HepG2 (cell line): ENCODE data around the gene CSRNP3. TPM values are rescaled to one million over a fixed set of nuclear protein-coding genes. Genes with fewer than 3 reads are reported as not detected.

Experiments
- ATAC-seq: fragments of 200-7000 bp; cut with Tn5 transposase; 3 replicates; pipeline ENCODE4 v1.9.1; 2020; ENCODE audit warnings: mild to moderate bottlenecking, moderate library complexity
- BruUV-seq: library from RNA; stranded (reverse); fragments of 400-500 nt; replicated peaks from 2 replicates; lab custom pipeline; 2021; lab: Mats Ljungman, UMichigan
- CTCF ChIA-PET: fragments of 300-600 bp; formaldehyde crosslinking; extraction: SDS; loops from one replicate; lab custom pipeline; 2021; ENCODE audit warnings: low total read pairs, inconsistent platforms, low intra/inter-chr PET ratio; lab: Yijun Ruan, JAX
- POLR2A ChIA-PET: fragments of 350-600 bp; sonication (Branson Sonifier 250); formaldehyde crosslinking; loops from one replicate; lab custom pipeline; 2020; ENCODE audit warnings: antibody characterized with exemption, inconsistent platforms; lab: Yijun Ruan, JAX
- DNase-seq: peaks from one replicate; pipeline ENCODE4 v3.0.0-alpha.2; 2015; ENCODE audit warnings: low spot score
- FAIRE-seq: peaks from 3 replicates; lab custom pipeline; 2011; peaks lifted over from hg19 to GRCh38; lab: Jason Lieb, UNC
- H2AFZ ChIP-seq: one replicate; pipeline ENCODE4 v1.6.1; 2011; ENCODE audit warnings: low read length, inconsistent platforms
- H3K27ac ChIP-seq: fragments of 300-600 bp; 3 replicates; pipeline ENCODE4 v1.8.0; 2011; ENCODE audit warnings: mixed run types, mild to moderate bottlenecking, mixed read lengths, low read length, inconsistent platforms; ENCODE audit not compliant: insufficient read depth; ENCODE audit errors: extremely low read length
- H3K27me3 ChIP-seq, 2 experiments: fragments of 200-600 bp in 1 of 2; 2 replicates in 1 of 2; 3 replicates in 1 of 2; pipeline versions ENCODE4 v1.6.0 to v1.8.0; 2011; ENCODE audit warnings: low read length in 2 of 2, mild to moderate bottlenecking in 2 of 2, moderate library complexity in 2 of 2, inconsistent platforms in 1 of 2; ENCODE audit not compliant: insufficient read depth in 2 of 2, control insufficient read depth in 1 of 2
- H3K36me3 ChIP-seq, 2 experiments: fragments of 200-600 bp in 1 of 2; replicated peaks in 1 of 2; 2 replicates in 1 of 2; 3 replicates in 1 of 2; pipeline versions ENCODE4 v1.5.1 to v1.8.0; 2011; ENCODE audit warnings: low read length in 2 of 2, inconsistent platforms in 1 of 2; ENCODE audit not compliant: insufficient read depth in 2 of 2, control insufficient read depth in 1 of 2
- H3K4me1 ChIP-seq: 2 replicates; pipeline ENCODE4 v1.5.1; 2012; ENCODE audit warnings: low read length, inconsistent platforms; ENCODE audit not compliant: insufficient read depth
- H3K4me2 ChIP-seq: 2 replicates; pipeline ENCODE4 v1.6.0; 2011; ENCODE audit warnings: low read depth, low read length, inconsistent platforms
- H3K4me3 ChIP-seq, 3 experiments: fragments of 200-600 bp in 1 of 3; sonication (generic), shearing (Covaris generic) in 1 of 3; replicated peaks in 1 of 3; 2 replicates each; pipeline ENCODE4 v1.5.1; 2011 to 2016; ENCODE audit warnings: low read length in 3 of 3, inconsistent platforms in 2 of 3, low read depth in 2 of 3, mild to moderate bottlenecking in 2 of 3, control low read depth in 1 of 3, mixed read lengths in 1 of 3; ENCODE audit not compliant: insufficient read depth in 1 of 3
- H3K79me2 ChIP-seq: one replicate; pipeline ENCODE4 v1.6.1; 2011; ENCODE audit warnings: low read length, inconsistent platforms; ENCODE audit not compliant: insufficient read depth
- H3K9ac ChIP-seq: 2 replicates; pipeline ENCODE4 v1.6.0; 2011; ENCODE audit warnings: mild to moderate bottlenecking, low read depth, low read length, inconsistent platforms; ENCODE audit not compliant: insufficient read depth
- H3K9me3 ChIP-seq: 2 replicates; pipeline ENCODE4 v1.5.1; 2012; ENCODE audit warnings: mild to moderate bottlenecking, low read length
- H4K20me1 ChIP-seq: 2 replicates; pipeline ENCODE4 v1.6.0; 2011; ENCODE audit warnings: inconsistent platforms, mild to moderate bottlenecking, low read length, moderate library complexity; ENCODE audit not compliant: insufficient read depth
- HOXD1 ChIP-seq: sonication (generic); formaldehyde crosslinking; IDR thresholded peaks from 2 replicates; pipeline ENCODE4 v1.5.0; 2020; ENCODE audit warnings: missing genetic modification reagents
- PPARG ChIP-seq: conservative IDR thresholded peaks from 2 replicates; pipeline ENCODE4 v1.6.1; 2016; ENCODE audit warnings: missing biosample characterization, missing genetic modification reagents
- TOE1 ChIP-seq: sonication (generic); formaldehyde crosslinking; IDR thresholded peaks from 2 replicates; pipeline ENCODE4 v1.4.0; 2020; ENCODE audit warnings: mild to moderate bottlenecking, missing genetic modification reagents
- ZNF207 ChIP-seq: fragments of 450-650 bp; IDR thresholded peaks from 2 replicates; pipeline ENCODE4 v1.6.1; 2016; ENCODE audit warnings: antibody characterized with exemption, borderline replicate concordance
- in situ Hi-C: cut with HindIII; loops from 2 replicates; pipeline ENCODE4 v1.10.0; 2017; ENCODE audit warnings: low pct_unique_long_range_greater_than_20kb; ENCODE audit not compliant: extremely low pct_ligation_motif_present
- intact Hi-C: fragments of 100-400 bp; cut with micrococcal nuclease; formaldehyde crosslinking; loops from one replicate; pipeline ENCODE4 v1.10.0; 2022; ENCODE audit not compliant: unreplicated experiment
- polyA plus RNA-seq, 8 experiments: library from polyadenylated mRNA; depleted of rRNA in 3 of 8; stranded (reverse) in 7 of 8; unstranded in 1 of 8; fragments of >200 nt; fragmentation: Illumina TruSeq in 4 of 8; extraction: Trizol in 4 of 8; gene quantifications; 2 replicates each; pipeline versions ENCODE4 v1.2.1 to v1.2.3, GENCODE V29; 2011 to 2016; ENCODE audit warnings: low read depth in 4 of 8, missing spikeins in 1 of 8, mixed read lengths in 1 of 8; ENCODE audit not compliant: insufficient read depth in 1 of 8
- total RNA-seq, 5 experiments: library from RNA; depleted of rRNA; stranded (reverse); fragments of >200 nt; fragmentation: Illumina TruSeq; extraction: Trizol; gene quantifications; 2 replicates each; pipeline ENCODE4 v1.2.3, GENCODE V29; 2016; ENCODE audit warnings: low read depth in 1 of 5
- TF ChIP-seq, protein P1 (sequence below): sonication (generic); IDR thresholded peaks from 2 replicates; pipeline ENCODE4 v1.6.1; 2016; ENCODE audit warnings: low read depth, borderline replicate concordance
- TF ChIP-seq, protein P2 (sequence below): IDR thresholded peaks from 2 replicates; pipeline ENCODE4 v1.6.1; 2016; ENCODE audit warnings: low read depth, missing genetic modification reagents, missing compliant biosample characterization

The CSRNP3 gene
- total and polyA plus RNA-seq, 2 of the 13 experiments (the other 11 are each of a cell fraction or from before 2014, with no cell fraction given): not detected

DNA sequence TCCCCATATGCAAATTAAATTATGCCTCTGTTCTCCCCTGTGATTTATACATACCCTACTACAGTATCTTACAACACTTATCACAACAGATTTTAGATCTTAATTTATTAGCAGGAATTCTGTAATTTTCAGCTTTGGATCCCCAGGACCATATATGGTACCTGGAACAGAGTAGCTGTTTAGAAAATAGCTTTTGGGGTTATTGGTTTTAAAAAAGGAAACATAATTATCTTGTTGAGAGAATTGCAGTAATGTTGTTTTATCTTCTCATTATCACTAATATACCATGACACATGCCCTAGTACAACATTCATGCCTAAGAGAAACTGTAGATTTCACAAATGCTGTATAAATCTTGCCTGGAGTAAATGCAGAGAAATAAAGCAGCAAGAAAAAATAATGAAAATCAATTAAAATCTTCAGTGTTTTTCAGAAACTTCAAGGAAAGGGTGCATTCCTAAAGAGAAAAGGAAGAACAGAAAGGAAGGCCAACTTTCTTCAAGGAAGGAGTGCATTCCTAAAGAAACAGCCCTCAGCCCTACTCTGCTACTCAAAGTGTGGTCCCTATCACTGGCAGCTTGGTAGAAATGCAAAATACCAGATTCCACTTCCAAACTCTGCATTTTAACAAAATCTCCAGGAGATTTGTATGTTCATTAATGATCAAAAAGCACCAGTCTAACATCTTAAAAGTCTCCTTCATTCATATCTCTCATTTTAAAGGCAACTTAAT lies 37.1 kb upstream of the CSRNP3 start:
- Histone ChIP-seq H3K27me3 (no peaks in the 10 kb centered on the region), H3K4me1 (no peaks in the 10 kb centered on the region), H3K4me3 (no peak overlapping the region), H3K79me2 (no peaks in the 10 kb centered on the region), H3K9me3 (no peaks in the 10 kb centered on the region), H3K4me2 (no peak overlapping the region), H2AFZ (no peak overlapping the region), H3K36me3 (no peaks in the 10 kb centered on the region), H3K27ac (no peak overlapping the region), H4K20me1 (no peaks in the 10 kb centered on the region), H3K9ac (no peak overlapping the region)
- intact Hi-C loops: no loop called here
- no peak for FAIRE-seq
- DNase-seq: no peak
- ChIA-PET POLR2A (no interaction called here), CTCF (no interaction called here)
- ATAC-seq: no peak
- BruUV-seq: no TSS peak
- in situ Hi-C loops: no loop called here
- TF ChIP-seq HOXD1 (CRISPR knock-in tag): no peak
- TF ChIP-seq, protein P1, sequence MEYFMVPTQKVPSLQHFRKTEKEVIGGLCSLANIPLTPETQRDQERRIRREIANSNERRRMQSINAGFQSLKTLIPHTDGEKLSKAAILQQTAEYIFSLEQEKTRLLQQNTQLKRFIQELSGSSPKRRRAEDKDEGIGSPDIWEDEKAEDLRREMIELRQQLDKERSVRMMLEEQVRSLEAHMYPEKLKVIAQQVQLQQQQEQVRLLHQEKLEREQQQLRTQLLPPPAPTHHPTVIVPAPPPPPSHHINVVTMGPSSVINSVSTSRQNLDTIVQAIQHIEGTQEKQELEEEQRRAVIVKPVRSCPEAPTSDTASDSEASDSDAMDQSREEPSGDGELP: no peak
- TF ChIP-seq PPARG (CRISPR knock-in tag): no peak
- no peak for TF ChIP-seq TOE1 (CRISPR knock-in tag)
- TF ChIP-seq ZNF207: no peak
- TF ChIP-seq, protein P2, sequence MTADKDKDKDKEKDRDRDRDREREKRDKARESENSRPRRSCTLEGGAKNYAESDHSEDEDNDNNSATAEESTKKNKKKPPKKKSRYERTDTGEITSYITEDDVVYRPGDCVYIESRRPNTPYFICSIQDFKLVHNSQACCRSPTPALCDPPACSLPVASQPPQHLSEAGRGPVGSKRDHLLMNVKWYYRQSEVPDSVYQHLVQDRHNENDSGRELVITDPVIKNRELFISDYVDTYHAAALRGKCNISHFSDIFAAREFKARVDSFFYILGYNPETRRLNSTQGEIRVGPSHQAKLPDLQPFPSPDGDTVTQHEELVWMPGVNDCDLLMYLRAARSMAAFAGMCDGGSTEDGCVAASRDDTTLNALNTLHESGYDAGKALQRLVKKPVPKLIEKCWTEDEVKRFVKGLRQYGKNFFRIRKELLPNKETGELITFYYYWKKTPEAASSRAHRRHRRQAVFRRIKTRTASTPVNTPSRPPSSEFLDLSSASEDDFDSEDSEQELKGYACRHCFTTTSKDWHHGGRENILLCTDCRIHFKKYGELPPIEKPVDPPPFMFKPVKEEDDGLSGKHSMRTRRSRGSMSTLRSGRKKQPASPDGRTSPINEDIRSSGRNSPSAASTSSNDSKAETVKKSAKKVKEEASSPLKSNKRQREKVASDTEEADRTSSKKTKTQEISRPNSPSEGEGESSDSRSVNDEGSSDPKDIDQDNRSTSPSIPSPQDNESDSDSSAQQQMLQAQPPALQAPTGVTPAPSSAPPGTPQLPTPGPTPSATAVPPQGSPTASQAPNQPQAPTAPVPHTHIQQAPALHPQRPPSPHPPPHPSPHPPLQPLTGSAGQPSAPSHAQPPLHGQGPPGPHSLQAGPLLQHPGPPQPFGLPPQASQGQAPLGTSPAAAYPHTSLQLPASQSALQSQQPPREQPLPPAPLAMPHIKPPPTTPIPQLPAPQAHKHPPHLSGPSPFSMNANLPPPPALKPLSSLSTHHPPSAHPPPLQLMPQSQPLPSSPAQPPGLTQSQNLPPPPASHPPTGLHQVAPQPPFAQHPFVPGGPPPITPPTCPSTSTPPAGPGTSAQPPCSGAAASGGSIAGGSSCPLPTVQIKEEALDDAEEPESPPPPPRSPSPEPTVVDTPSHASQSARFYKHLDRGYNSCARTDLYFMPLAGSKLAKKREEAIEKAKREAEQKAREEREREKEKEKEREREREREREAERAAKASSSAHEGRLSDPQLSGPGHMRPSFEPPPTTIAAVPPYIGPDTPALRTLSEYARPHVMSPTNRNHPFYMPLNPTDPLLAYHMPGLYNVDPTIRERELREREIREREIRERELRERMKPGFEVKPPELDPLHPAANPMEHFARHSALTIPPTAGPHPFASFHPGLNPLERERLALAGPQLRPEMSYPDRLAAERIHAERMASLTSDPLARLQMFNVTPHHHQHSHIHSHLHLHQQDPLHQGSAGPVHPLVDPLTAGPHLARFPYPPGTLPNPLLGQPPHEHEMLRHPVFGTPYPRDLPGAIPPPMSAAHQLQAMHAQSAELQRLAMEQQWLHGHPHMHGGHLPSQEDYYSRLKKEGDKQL: no peak
- TF ChIP-seq, all 625 proteins: peak for 0
